VCaP (cell line): ENCODE data around the gene ADD3.

Source experiments
- H3K27ac ChIP-seq: fragments of 450-650 bp; 2 replicates; pipeline ENCODE4 v1.5.1; 2017
- TF ChIP-seq, protein P1 (sequence below): fragments of 450-650 bp; conservative IDR thresholded peaks from 2 replicates; pipeline ENCODE4 v1.5.1; 2017; ENCODE audit warnings: mild to moderate bottlenecking, moderate library complexity

ADD3 gene

DNA sequence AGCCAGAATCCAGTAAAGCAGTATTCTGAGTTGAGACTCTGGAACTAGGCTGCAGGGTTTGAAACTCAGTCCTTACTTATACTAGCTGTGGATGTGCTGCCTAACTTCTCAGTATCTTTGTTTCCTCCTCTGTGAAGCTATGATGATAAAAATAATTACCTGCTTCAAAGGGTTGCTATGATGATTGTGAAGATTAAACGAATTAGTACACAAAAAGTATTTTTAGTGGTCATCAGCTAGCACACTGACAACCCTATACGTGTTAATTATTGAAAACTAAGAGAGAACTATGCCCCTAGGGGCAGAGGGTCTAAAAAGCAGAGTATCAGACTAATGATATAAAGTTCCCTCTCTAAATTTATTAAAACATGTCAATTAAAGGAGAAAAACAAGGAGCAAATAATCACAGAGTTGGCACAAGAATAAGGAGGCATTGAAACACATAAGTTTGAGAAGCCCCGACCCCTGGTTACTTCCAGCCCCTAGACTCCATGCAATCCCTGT lies 34.4 kb upstream of the ADD3 start:
- TF ChIP-seq, protein P1, sequence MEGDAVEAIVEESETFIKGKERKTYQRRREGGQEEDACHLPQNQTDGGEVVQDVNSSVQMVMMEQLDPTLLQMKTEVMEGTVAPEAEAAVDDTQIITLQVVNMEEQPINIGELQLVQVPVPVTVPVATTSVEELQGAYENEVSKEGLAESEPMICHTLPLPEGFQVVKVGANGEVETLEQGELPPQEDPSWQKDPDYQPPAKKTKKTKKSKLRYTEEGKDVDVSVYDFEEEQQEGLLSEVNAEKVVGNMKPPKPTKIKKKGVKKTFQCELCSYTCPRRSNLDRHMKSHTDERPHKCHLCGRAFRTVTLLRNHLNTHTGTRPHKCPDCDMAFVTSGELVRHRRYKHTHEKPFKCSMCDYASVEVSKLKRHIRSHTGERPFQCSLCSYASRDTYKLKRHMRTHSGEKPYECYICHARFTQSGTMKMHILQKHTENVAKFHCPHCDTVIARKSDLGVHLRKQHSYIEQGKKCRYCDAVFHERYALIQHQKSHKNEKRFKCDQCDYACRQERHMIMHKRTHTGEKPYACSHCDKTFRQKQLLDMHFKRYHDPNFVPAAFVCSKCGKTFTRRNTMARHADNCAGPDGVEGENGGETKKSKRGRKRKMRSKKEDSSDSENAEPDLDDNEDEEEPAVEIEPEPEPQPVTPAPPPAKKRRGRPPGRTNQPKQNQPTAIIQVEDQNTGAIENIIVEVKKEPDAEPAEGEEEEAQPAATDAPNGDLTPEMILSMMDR, result no peak

DNA sequence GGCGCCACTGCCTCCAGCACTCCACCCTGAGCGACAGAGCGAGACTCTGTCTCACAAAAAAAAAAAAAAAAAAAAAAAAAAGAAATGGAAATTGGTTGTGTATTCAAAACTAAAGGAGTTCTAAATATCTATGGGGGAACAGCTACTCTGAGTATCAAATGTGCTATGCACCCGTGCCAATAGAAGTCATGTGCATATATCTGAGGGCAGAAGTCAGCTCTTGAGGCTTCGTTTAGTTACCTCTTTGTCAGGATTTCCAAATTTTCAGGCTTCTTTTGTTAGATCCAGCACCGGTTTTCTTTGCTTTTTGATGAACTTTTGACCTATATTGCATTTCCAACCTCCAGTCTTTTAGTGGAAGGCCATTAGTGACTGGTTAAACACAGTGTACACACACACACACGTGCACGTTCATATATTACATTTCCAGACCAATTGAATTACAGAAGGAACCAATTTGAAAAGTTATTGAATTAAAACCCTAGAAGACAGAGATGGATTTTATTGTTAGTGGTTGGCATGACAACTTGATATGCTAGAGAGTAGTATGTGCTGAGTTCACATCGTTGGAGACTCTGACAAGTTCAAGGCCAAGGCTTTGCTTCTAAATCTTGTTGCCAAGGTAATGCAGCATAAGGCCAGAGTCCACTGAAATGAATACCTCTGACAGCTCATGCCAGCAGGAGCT lies 33.1 kb upstream of the ADD3 start:
- no peak overlapping the region for H3K27ac ChIP-seq
- TF ChIP-seq, protein P1, result no peak

More for the DNA sequence above, 34.4 kb upstream of the ADD3 start:
- no peak overlapping the region for H3K27ac ChIP-seq

DNA sequence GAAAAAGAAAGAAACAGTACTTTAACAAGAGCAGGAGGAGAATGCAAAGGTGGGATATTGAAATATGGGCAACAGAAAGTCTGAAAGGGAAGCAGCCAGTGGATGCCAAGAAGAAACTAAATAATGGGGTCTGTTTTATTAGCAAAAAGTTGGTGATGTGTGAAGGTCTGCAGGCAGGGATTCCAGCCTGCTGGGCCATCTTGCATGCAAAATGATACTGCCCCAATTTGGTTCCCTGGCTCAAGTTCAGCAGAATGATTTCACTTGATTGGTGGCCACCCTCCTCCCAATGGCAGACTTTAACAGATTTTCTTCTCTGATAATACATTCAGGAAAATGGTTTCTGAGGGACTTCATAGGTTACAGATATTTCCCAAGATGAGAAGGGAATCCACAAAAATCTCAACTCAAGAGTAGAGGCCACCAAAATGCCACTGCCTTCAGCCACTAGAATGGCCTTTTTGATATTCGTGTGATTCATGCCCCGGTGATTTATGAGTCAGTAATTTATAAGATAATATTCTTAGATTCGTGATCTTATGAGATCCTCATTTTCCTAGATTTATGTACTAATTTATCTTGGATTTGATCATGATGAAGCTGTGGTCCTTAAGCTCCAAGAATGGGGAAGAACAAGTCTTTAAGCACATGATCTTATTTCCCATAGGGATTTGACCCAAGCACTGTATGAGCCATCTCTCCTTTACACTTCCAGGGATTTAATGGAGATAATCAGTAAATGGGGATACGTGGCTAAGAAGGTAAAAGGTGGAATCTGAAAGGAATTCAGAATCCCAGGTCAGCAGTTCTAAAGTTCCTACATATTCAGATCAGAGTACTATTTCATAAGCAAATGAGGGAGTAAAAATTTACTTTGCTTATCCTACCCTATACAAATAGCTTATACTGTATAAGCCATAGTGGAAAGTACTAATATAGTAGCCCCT lies 32.3 kb upstream of the ADD3 start:
- H3K27ac ChIP-seq, result no peak overlapping the region
- TF ChIP-seq, protein P1, result no peak

DNA sequence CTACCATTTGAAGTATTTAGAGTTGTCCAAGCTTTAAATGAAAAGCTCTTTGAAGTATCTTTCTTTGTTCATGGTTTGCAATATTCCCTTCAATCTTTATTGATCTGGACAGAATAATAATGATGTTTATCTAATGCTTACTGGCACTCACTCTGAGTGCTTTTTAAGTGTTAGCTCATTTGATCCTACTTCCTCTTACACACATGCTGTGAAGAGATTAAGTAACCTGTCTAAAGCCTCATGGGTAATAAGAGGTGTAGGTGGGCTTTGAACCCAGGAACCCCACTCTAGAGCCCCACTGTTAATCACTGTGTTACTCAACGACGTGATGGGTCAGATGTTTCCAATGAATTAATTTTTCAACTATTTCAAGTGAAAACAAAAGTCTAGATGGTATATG lies 31.1 kb upstream of the ADD3 start:
- TF ChIP-seq, protein P1, result no peak
- H3K27ac ChIP-seq, result no peak overlapping the region

DNA sequence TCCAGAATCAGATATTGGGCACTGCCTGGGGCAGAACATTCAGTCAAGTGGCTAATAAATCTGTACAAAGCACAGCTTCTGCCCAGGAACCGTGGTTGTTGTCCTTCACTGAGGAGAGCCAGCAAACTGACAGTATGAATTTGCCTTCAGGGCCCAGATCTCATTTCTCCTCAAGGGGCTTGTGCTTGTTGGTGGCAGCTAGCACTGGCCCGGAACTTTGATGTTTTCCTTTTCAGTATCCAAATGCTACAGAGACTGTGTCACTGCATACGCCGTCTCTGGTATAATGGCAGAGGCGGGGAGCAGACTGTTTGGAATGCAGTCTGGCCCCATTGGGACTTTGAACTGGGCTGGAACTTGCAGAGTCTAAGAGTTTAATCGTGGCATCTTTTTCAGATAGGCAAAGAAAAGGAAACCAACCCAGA lies 30.4 kb upstream of the ADD3 start:
- TF ChIP-seq, protein P1, result no peak

DNA sequence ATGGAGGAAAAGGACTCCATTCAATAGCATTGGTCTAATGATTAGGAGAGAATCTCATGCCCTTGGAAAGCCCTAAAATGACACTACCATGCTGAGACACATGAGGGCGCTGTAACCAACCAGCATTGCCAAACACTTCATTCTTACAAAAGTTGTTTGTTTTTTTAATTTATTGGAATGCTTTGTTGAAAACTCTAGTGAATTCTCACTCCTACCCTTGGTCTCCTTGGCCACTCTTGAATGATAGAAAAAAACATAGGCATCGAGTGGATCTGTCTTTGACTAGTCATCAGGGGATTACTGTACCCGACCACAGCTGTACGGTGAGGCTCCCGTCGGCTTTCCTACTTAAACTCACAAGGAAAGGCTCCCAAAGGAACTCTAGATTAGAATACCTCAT lies 29.3 kb upstream of the ADD3 start:
- no peak overlapping the region for H3K27ac ChIP-seq
- TF ChIP-seq, protein P1, result peak; percentile 59

More for the DNA sequence above, 30.4 kb upstream of the ADD3 start:
- H3K27ac ChIP-seq, result no peak overlapping the region

DNA sequence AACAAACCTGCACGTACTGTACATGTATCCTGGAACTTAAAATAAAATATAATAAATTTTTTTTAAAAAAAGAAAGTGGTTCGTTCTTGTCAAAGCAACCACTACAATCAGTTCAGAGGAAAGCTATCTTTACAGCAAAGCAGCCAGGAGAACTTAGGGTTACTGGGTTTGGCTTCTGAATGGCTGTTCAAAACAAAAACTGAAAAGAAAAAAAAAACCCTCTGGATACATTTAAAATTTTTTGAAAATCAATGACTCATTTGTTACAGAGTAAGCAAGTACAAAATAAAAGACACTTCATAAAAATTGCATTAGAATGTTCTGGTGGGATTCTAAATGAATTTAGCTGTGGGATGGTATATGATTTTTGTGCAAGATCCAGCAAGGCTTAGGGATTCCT lies 28.6 kb upstream of the ADD3 start:
- TF ChIP-seq, protein P1, result no peak
- no peak overlapping the region for H3K27ac ChIP-seq
